ENCODE measurements around the gene MTTP. TPM values are rescaled to one million over a fixed set of nuclear protein-coding genes. Genes with fewer than 3 reads are reported as not detected.
"Not testable (repeated sequence)": the region's sequence is repeated elsewhere in the genome, so short reads cannot be mapped to it uniquely, and the experiment has no call there.

MTTP gene
- total RNA-seq (0.40 TPM), polyA plus RNA-seq (ENCODE audit: insufficient read depth in 1 of 8, insufficient read length in 8 of 8, low replicate concordance in 1 of 8) (10 to 100 TPM in 1 of 8 donors, 1 to 10 TPM in 4, under 1 TPM in 3; 0.67 to 25.5 (median 1.1) TPM)
- long read RNA-seq, donor 1: 0 reads
- long read RNA-seq, donor 2: 0 reads
- long read RNA-seq, donor 3: 0 reads
- long read RNA-seq, donor 4: 0 reads
- long read RNA-seq, donor 5, partial matches to known transcripts: 0 of 1 reads
- long read RNA-seq, donor 5, other reads (novel, unspliced or antisense): 0 of 1 reads
- long read RNA-seq, donor 6, partial matches to known transcripts: 8 of 8 reads
- long read RNA-seq, donor 6, other reads (novel, unspliced or antisense): 0 of 8 reads
- long read RNA-seq, donor 7: 0 reads
- long read RNA-seq, donor 8, partial matches to known transcripts: 5 of 5 reads
- long read RNA-seq, donor 8, other reads (novel, unspliced or antisense): 0 of 5 reads
- long read RNA-seq, donor 9: 0 reads
- long read RNA-seq, donor 10, partial matches to known transcripts: 37 of 37 reads
- long read RNA-seq, donor 10, other reads (novel, unspliced or antisense): 0 of 37 reads
- long read RNA-seq, donor 11, partial matches to known transcripts: 0 of 39 reads
- long read RNA-seq, donor 11, other reads (novel, unspliced or antisense): 38 of 39 reads

- Histone ChIP-seq H3K9me3 (replicated peaks; ENCODE audit: control insufficient read depth, low read depth, low read length) (no peaks in the 10 kb centered on the region), H3K27me3 (ENCODE audit: control insufficient read depth, insufficient read depth, low read length) (no peaks in the 10 kb centered on the region), H3K4me1 (ENCODE audit: control insufficient read depth, insufficient read depth, low read length) (no peaks in the 10 kb centered on the region), H3K4me3 (ENCODE audit: low read length) (no peak within 1 kb of the TSS), H3K36me3 (ENCODE audit: control insufficient read depth, insufficient read depth, low read length) (no peaks in the 10 kb centered on the region), H3K27ac (ENCODE audit: low read length) (no peak within 1 kb of the TSS)
- WGBS (ENCODE audit: insufficient coverage): no CpG with 5 or more reads among the region's 3 CpGs
- no peak for DNase-seq
Measured at GRCh38 chr4:99574530-99575324, at the start of gene MTTP. Gene MTTP (plus strand): TSS chr4:99574824. CDS start chr4:99574910, 86 bp downstream.

GRCh38 chr4:99529228-99529627 is 45.4 kb upstream of the MTTP start:
- Histone ChIP-seq H3K9me3 (replicated peaks; ENCODE audit: control insufficient read depth, low read depth, low read length) (no peaks in the 10 kb centered on the region), H3K4me1 (ENCODE audit: control insufficient read depth, insufficient read depth, low read length) (no peaks in the 10 kb centered on the region)

GRCh38 chr4:99529956-99530355 is 44.7 kb upstream of the MTTP start:
- Histone ChIP-seq H3K36me3 (ENCODE audit: control insufficient read depth, insufficient read depth, low read length) (no peaks in the 10 kb centered on the region), H3K27ac (ENCODE audit: low read length) (no peak overlapping the region), H3K4me1 (ENCODE audit: control insufficient read depth, insufficient read depth, low read length) (no peaks in the 10 kb centered on the region), H3K27me3 (ENCODE audit: control insufficient read depth, insufficient read depth, low read length) (no peaks in the 10 kb centered on the region), H3K4me3 (ENCODE audit: low read length) (no peak overlapping the region), H3K9me3 (replicated peaks; ENCODE audit: control insufficient read depth, low read depth, low read length) (no peaks in the 10 kb centered on the region)
- DNase-seq: peak; percentile 4
- 78% methylated on average over 2 of the region's 3 CpGs for WGBS (ENCODE audit: insufficient coverage)

More at GRCh38 chr4:99529228-99529627, 45.4 kb upstream of the MTTP start:
- peak; percentile 77 for DNase-seq
- H3K27ac ChIP-seq (ENCODE audit: low read length): no peak overlapping the region
- H3K4me3 ChIP-seq (ENCODE audit: low read length): no peak overlapping the region
- H3K36me3 ChIP-seq (ENCODE audit: control insufficient read depth, insufficient read depth, low read length): no peaks in the 10 kb centered on the region
- H3K27me3 ChIP-seq (ENCODE audit: control insufficient read depth, insufficient read depth, low read length): no peaks in the 10 kb centered on the region

- no CpG with 5 or more reads among the region's 3 CpGs for WGBS (ENCODE audit: insufficient coverage)
- not testable (repeated sequence) for H3K4me1 ChIP-seq (ENCODE audit: control insufficient read depth, insufficient read depth, low read length); H3K4me3 ChIP-seq (ENCODE audit: low read length); H3K36me3 ChIP-seq (ENCODE audit: control insufficient read depth, insufficient read depth, low read length); H3K27me3 ChIP-seq (ENCODE audit: control insufficient read depth, insufficient read depth, low read length); H3K9me3 ChIP-seq (replicated peaks; ENCODE audit: control insufficient read depth, low read depth, low read length); DNase-seq; H3K27ac ChIP-seq (ENCODE audit: low read length)
Measured at GRCh38 chr4:99534699-99535098, 39.9 kb upstream of the MTTP start.

GRCh38 chr4:99536271-99536670 is 38.4 kb upstream of the MTTP start:
- 42% methylated on average over 2 of the region's 2 CpGs for WGBS (ENCODE audit: insufficient coverage)
- Histone ChIP-seq H3K27me3 (ENCODE audit: control insufficient read depth, insufficient read depth, low read length) (no peaks in the 10 kb centered on the region), H3K4me1 (ENCODE audit: control insufficient read depth, insufficient read depth, low read length) (peaks cover 6% of the 10 kb centered on the region), H3K27ac (ENCODE audit: low read length) (no peak overlapping the region), H3K36me3 (ENCODE audit: control insufficient read depth, insufficient read depth, low read length) (no peaks in the 10 kb centered on the region), H3K9me3 (replicated peaks; ENCODE audit: control insufficient read depth, low read depth, low read length) (no peaks in the 10 kb centered on the region), H3K4me3 (ENCODE audit: low read length) (no peak overlapping the region)
- peak; percentile 71 for DNase-seq

- Histone ChIP-seq H3K27ac (ENCODE audit: low read length) (no peak overlapping the region), H3K4me3 (ENCODE audit: low read length) (no peak overlapping the region), H3K9me3 (replicated peaks; ENCODE audit: control insufficient read depth, low read depth, low read length) (no peaks in the 10 kb centered on the region), H3K4me1 (ENCODE audit: control insufficient read depth, insufficient read depth, low read length) (peaks cover 6% of the 10 kb centered on the region), H3K27me3 (ENCODE audit: control insufficient read depth, insufficient read depth, low read length) (no peaks in the 10 kb centered on the region), H3K36me3 (ENCODE audit: control insufficient read depth, insufficient read depth, low read length) (no peaks in the 10 kb centered on the region)
- no peak for DNase-seq
- WGBS (ENCODE audit: insufficient coverage): no CpG with 5 or more reads among the region's 2 CpGs
Measured at GRCh38 chr4:99536848-99537247, 37.8 kb upstream of the MTTP start.

- no peak overlapping the region for H3K4me3 ChIP-seq (ENCODE audit: low read length)
Measured at GRCh38 chr4:99537674-99538073, 37.0 kb upstream of the MTTP start.

GRCh38 chr4:99540277-99540939 is 34.2 kb upstream of the MTTP start:
- Histone ChIP-seq H3K4me3 (ENCODE audit: low read length) (no peak overlapping the region), H3K9me3 (replicated peaks; ENCODE audit: control insufficient read depth, low read depth, low read length) (no peaks in the 10 kb centered on the region), H3K27ac (ENCODE audit: low read length) (no peak overlapping the region), H3K4me1 (ENCODE audit: control insufficient read depth, insufficient read depth, low read length) (peaks cover 6% of the 10 kb centered on the region), H3K36me3 (ENCODE audit: control insufficient read depth, insufficient read depth, low read length) (no peaks in the 10 kb centered on the region), H3K27me3 (ENCODE audit: control insufficient read depth, insufficient read depth, low read length) (no peaks in the 10 kb centered on the region)
- DNase-seq: no peak

More at GRCh38 chr4:99537674-99538073, 37.0 kb upstream of the MTTP start:
- H3K36me3 ChIP-seq (ENCODE audit: control insufficient read depth, insufficient read depth, low read length): no peaks in the 10 kb centered on the region
- H3K9me3 ChIP-seq (replicated peaks; ENCODE audit: control insufficient read depth, low read depth, low read length): no peaks in the 10 kb centered on the region
- peaks cover 6% of the 10 kb centered on the region for H3K4me1 ChIP-seq (ENCODE audit: control insufficient read depth, insufficient read depth, low read length)
- H3K27me3 ChIP-seq (ENCODE audit: control insufficient read depth, insufficient read depth, low read length): no peaks in the 10 kb centered on the region
- DNase-seq: no peak
- WGBS (ENCODE audit: insufficient coverage): 94% methylated on average over 4 of the region's 4 CpGs
- no peak overlapping the region for H3K27ac ChIP-seq (ENCODE audit: low read length)

GRCh38 chr4:99552872-99553271 is 21.8 kb upstream of the MTTP start:
- H3K27ac ChIP-seq (ENCODE audit: low read length): no peak overlapping the region
- peaks cover 2% of the 10 kb centered on the region for H3K36me3 ChIP-seq (ENCODE audit: control insufficient read depth, insufficient read depth, low read length)
- no peak for DNase-seq
- no CpG with 5 or more reads among the region's 2 CpGs for WGBS (ENCODE audit: insufficient coverage)
- no peaks in the 10 kb centered on the region for H3K27me3 ChIP-seq (ENCODE audit: control insufficient read depth, insufficient read depth, low read length)
- no peaks in the 10 kb centered on the region for H3K4me1 ChIP-seq (ENCODE audit: control insufficient read depth, insufficient read depth, low read length)
- no peaks in the 10 kb centered on the region for H3K9me3 ChIP-seq (replicated peaks; ENCODE audit: control insufficient read depth, low read depth, low read length)
- no peak overlapping the region for H3K4me3 ChIP-seq (ENCODE audit: low read length)
